Effector memory CD4-positive, alpha-beta T cell (primary cell): ENCODE results near the gene XYLT1.

Source experiments
- DNase-seq, 3 donors: peaks; one replicate each; pipeline ENCODE4 v3.0.0-alpha.2; 2020
- H3K27ac ChIP-seq: 2 replicates; pipeline ENCODE4 v1.7.0; 2013; ENCODE audit warnings: mild to moderate bottlenecking, low read length, moderate library complexity; ENCODE audit not compliant: insufficient read depth, poor library complexity, severe bottlenecking
- H3K27me3 ChIP-seq: replicated peaks from 2 replicates; pipeline ENCODE4 v1.7.0; 2013; ENCODE audit warnings: mild to moderate bottlenecking, low read length; ENCODE audit not compliant: insufficient read depth, control insufficient read depth, poor library complexity, severe bottlenecking
- H3K36me3 ChIP-seq: 2 replicates; pipeline ENCODE4 v1.7.0; 2013; ENCODE audit warnings: mild to moderate bottlenecking, low read length, moderate library complexity; ENCODE audit not compliant: control insufficient read depth, insufficient read depth
- H3K4me1 ChIP-seq: 2 replicates; pipeline ENCODE4 v1.7.0; 2013; ENCODE audit warnings: low read length, mild to moderate bottlenecking; ENCODE audit not compliant: control insufficient read depth, insufficient read depth, poor library complexity, severe bottlenecking
- H3K4me3 ChIP-seq: 2 replicates; pipeline ENCODE4 v1.7.0; 2013; ENCODE audit warnings: low read length, low read depth, mild to moderate bottlenecking; ENCODE audit not compliant: insufficient read depth, poor library complexity, severe bottlenecking
- H3K9me3 ChIP-seq: 2 replicates; pipeline ENCODE4 v1.7.0; 2013; ENCODE audit warnings: mild to moderate bottlenecking, low read length, moderate library complexity; ENCODE audit not compliant: control insufficient read depth

Gene XYLT1

DNA sequence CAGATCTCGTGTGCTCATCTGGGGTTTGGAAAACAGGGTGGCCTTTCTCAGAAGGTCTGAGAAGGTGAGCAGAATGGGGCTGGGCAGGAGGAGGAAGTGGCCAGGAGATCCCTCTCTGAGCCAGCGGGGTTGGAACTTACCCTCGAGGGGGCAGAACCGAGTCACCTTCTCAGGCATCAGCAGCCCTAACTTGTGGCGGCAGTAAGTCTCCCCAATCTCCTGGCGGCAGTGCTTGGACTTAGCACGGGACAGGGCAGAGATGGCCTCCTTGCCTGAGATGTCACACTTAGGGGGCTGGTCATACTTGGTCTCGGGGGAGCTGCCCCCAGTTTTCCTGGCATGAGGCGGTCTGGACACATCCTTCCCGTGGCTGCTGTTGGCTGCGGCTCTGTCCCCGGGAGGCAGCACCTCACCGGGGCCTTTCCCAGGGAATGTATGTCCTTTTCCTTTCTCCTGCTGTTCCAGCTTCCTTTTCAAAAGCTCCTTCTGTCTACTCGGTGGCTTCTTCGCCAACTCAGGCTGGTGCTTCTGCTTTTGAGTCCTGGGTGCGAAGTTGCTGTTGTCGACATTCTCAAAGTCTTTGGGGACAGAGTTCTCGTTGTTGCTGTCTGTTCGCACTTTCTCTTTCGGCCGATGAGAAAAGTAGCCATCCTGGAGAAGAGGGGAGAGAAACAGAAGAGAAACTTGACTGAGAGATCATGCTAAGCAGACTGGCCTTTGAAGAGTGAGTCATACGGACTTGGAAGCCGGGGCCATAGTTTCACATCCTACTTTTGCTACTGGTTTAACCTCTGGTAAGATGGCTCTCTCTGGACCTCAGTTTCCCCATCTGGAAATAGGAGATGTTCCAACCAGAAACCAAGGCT, 211.7 kb downstream of the XYLT1 start:
- DNase-seq: no peak
- Histone ChIP-seq H3K9me3 (no peaks in the 10 kb centered on the region), H3K4me1 (no peaks in the 10 kb centered on the region), H3K27ac (no peak overlapping the region), H3K36me3 (no peaks in the 10 kb centered on the region), H3K27me3 (no peaks in the 10 kb centered on the region), H3K4me3 (no peak overlapping the region)

GRCh38 chr16:17258077-17258599, 212.6 kb downstream of the XYLT1 start:
- Histone ChIP-seq H3K9me3 (no peaks in the 10 kb centered on the region), H3K4me3 (no peak overlapping the region), H3K4me1 (no peaks in the 10 kb centered on the region), H3K27ac (no peak overlapping the region), H3K27me3 (no peaks in the 10 kb centered on the region), H3K36me3 (no peaks in the 10 kb centered on the region)
- no peak for DNase-seq

- H3K27me3 ChIP-seq: no peaks in the 10 kb centered on the region
- H3K4me1 ChIP-seq: no peaks in the 10 kb centered on the region
- no peak for DNase-seq
- H3K36me3 ChIP-seq: no peaks in the 10 kb centered on the region
- no peak overlapping the region for H3K27ac ChIP-seq
- H3K9me3 ChIP-seq: no peaks in the 10 kb centered on the region
- no peak overlapping the region for H3K4me3 ChIP-seq
These were observed 213.2 kb downstream of the XYLT1 start for GRCh38 chr16:17257426-17258023.

DNA sequence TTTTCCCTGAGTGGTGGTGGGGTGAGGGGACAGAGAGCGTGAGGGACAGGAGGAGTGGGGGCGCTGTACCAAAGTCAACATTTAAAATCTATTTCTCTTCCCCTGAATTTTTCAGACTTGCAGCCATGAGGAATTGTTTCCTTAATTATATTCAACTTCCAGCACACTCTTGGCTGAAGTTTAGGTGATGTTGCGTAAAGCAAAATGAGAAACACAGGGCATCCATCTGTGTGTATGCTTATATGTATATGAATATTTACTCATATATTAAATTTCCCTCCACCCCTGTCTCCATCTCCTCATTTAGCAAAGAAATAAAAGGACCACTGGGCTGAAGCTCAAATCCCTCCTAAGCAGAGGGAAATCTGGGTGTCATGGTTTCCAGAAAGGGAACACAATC, 218.1 kb downstream of the XYLT1 start:
- H3K4me1 ChIP-seq: no peaks in the 10 kb centered on the region
- H3K36me3 ChIP-seq: peaks cover 5% of the 10 kb centered on the region
- H3K4me3 ChIP-seq: no peak overlapping the region
- H3K27ac ChIP-seq: no peak overlapping the region
- DNase-seq: no peak
- no peaks in the 10 kb centered on the region for H3K9me3 ChIP-seq
- H3K27me3 ChIP-seq: no peaks in the 10 kb centered on the region

DNA sequence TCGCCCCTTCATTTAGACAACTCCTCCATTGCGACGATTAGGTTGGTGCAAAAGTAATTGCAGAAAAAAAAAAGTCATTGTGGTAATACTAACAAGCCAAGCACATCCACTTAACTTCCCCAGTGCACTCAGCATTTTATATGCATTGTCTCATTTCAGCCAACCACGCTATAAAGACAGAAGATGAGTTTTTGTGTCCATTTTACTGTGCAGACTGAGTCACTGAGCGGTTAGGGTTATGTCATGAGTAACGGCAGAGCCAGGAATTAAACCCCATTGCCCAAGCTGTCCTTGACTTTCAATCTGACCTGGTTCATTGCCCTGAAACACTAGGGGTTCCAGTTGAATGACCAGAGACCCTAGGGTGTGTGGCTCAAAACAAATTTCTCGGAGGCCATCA, 218.7 kb downstream of the XYLT1 start:
- H3K27ac ChIP-seq: no peak overlapping the region
- H3K9me3 ChIP-seq: no peaks in the 10 kb centered on the region
- H3K27me3 ChIP-seq: no peaks in the 10 kb centered on the region
- no peak for DNase-seq
- no peak overlapping the region for H3K4me3 ChIP-seq
- H3K36me3 ChIP-seq: peaks cover 5% of the 10 kb centered on the region
- H3K4me1 ChIP-seq: no peaks in the 10 kb centered on the region

DNA sequence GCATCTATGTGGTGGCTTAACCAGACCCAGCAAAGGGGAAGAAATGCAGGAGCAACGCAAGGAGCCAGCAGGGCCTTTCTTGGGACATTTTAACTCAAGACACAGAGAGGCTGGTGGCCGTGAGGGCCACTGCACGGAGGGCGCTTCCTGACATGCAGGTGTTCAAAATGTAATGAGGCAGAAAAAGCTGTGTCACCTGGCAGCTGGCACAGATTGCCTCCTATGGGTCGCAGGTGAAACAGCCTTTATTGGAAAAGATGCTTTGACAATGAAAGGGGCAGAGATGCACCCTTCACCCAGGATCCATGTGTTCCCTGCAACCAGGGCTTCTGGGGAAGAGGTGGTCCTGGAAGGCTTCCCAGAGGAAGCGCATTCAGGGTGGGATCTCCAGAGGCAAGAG, 219.3 kb downstream of the XYLT1 start:
- Histone ChIP-seq H3K27ac (no peak overlapping the region), H3K27me3 (no peaks in the 10 kb centered on the region), H3K36me3 (peaks cover 5% of the 10 kb centered on the region), H3K4me1 (no peaks in the 10 kb centered on the region), H3K4me3 (no peak overlapping the region), H3K9me3 (no peaks in the 10 kb centered on the region)
- DNase-seq: no peak

DNA sequence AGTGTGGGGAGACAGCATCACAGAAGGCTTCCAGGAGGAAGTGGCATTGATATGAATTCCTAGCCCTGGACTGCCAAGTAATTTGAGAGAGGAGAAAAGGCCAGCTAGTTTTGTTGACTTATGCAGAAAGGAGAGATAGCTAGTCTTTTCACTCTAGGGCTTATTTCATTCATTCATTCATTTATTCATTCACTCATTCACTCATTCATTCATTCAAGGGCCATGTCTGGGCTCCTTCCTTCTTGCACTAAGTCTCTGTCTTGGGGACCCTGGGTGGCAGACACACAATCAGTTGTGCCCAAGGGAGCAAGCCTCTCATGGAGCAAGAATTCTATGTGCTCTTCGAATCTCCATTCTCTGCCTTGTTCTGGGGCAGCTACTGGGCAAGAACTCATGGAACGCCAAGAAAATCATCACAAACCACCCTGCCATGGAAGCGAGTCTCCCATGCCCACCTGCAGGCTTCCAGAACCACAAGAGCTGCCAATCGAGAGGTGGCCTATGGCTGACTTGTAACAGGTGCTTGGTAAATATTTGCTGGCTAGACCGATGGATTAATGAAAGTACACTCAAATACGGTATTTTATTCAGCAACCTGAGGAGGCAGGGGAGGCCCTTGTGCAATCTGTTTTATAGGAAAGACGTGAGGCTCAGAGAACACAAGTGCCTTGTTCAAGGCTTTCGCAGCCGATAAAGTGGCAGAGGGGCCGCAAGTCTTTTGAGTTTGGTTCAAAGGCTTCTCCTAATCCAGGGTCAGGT, 223.6 kb downstream of the XYLT1 start:
- Histone ChIP-seq H3K27ac (no peak overlapping the region), H3K4me1 (no peaks in the 10 kb centered on the region), H3K4me3 (no peak overlapping the region), H3K27me3 (no peaks in the 10 kb centered on the region), H3K36me3 (peaks cover 5% of the 10 kb centered on the region), H3K9me3 (no peaks in the 10 kb centered on the region)
- DNase-seq: no peak

- Histone ChIP-seq H3K9me3 (no peaks in the 10 kb centered on the region), H3K27me3 (no peaks in the 10 kb centered on the region), H3K36me3 (peaks cover 5% of the 10 kb centered on the region), H3K4me1 (no peaks in the 10 kb centered on the region), H3K27ac (no peak overlapping the region), H3K4me3 (no peak overlapping the region)
- no peak for DNase-seq
These were observed 224.4 kb downstream of the XYLT1 start for GRCh38 chr16:17246268-17246885.

DNA sequence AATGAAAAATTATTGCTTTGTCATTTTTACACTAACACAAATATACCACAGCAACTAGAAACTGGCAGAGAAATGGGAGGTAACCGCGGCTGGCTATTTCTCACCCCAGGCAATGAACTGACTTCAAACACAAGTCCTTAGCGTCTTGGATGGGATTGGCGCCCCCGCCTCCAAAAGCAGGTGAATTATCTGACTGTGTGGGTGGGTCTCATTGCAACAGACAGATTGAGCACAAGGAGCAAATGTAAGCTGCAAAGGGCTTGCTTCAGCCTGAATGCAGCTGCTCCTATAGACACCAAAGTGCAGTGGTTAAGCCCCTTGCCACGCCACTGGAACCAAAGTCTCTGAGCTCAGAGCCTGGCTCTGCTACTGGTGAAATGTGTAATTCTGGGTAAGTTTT, 225.0 kb downstream of the XYLT1 start:
- H3K36me3 ChIP-seq: peaks cover 5% of the 10 kb centered on the region
- no peak overlapping the region for H3K4me3 ChIP-seq
- no peaks in the 10 kb centered on the region for H3K9me3 ChIP-seq
- H3K27me3 ChIP-seq: no peaks in the 10 kb centered on the region
- no peak for DNase-seq
- no peak overlapping the region for H3K27ac ChIP-seq
- no peaks in the 10 kb centered on the region for H3K4me1 ChIP-seq
